GM18498 (cell line): ENCODE data around the gene EHBP1.
"Not testable (repeated sequence)": the region's sequence is repeated elsewhere in the genome, so short reads cannot be mapped to it uniquely, and the experiment has no call there.

ENCODE experiments used
- ATAC-seq: cut with Tn5 transposase; IDR thresholded peaks from one replicate; pipeline ENCODE4 v1.9.1; 2021; ENCODE audit warnings: mild to moderate bottlenecking, moderate library complexity; ENCODE audit not compliant: unreplicated experiment

EHBP1 gene

GRCh38 chr2:62732262-62732777 lies 26.8 kb downstream of the EHBP1 start:
- no peak for ATAC-seq

GRCh38 chr2:62733546-62733945 lies 28.0 kb downstream of the EHBP1 start:
- no peak for ATAC-seq

- ATAC-seq, result no peak
Measured at GRCh38 chr2:62736899-62737559, 31.5 kb downstream of the EHBP1 start.

GRCh38 chr2:62738981-62739936 lies 33.7 kb downstream of the EHBP1 start:
- ATAC-seq, result no peak

GRCh38 chr2:62740221-62740620 lies 34.7 kb downstream of the EHBP1 start:
- ATAC-seq, result no peak

GRCh38 chr2:62741127-62741526 lies 35.6 kb downstream of the EHBP1 start:
- ATAC-seq, result no peak

GRCh38 chr2:62741954-62742722 lies 36.6 kb downstream of the EHBP1 start:
- ATAC-seq, result no peak

- ATAC-seq, result no peak
Measured at GRCh38 chr2:62743506-62743905, 38.0 kb downstream of the EHBP1 start.

GRCh38 chr2:62744603-62745002 lies 39.1 kb downstream of the EHBP1 start:
- no peak for ATAC-seq

- no peak for ATAC-seq
Measured at GRCh38 chr2:62745891-62746481, 40.5 kb downstream of the EHBP1 start.

GRCh38 chr2:62747169-62747568 lies 41.7 kb downstream of the EHBP1 start:
- no peak for ATAC-seq

GRCh38 chr2:62747876-62748275 lies 42.4 kb downstream of the EHBP1 start:
- no peak for ATAC-seq

- not testable (repeated sequence) for ATAC-seq
Measured at GRCh38 chr2:62749111-62749510, 43.6 kb downstream of the EHBP1 start.

GRCh38 chr2:62757029-62757428 lies 51.5 kb downstream of the EHBP1 start:
- ATAC-seq, result no peak

GRCh38 chr2:62760026-62760425 lies 54.5 kb downstream of the EHBP1 start:
- no peak for ATAC-seq

GRCh38 chr2:62760555-62760954 lies 55.0 kb downstream of the EHBP1 start:
- ATAC-seq, result no peak

- ATAC-seq, result no peak
Measured at GRCh38 chr2:62765619-62766376, 60.3 kb downstream of the EHBP1 start.

- ATAC-seq, result no peak
Measured at GRCh38 chr2:62768615-62769014, 63.1 kb downstream of the EHBP1 start.

- no peak for ATAC-seq
Measured at GRCh38 chr2:62770629-62771028, 65.1 kb downstream of the EHBP1 start.
